GM12878 (cell line): ENCODE results near the gene GZMM.

ENCODE experiments used
- CTCF ChIP-seq, 3 experiments: IDR thresholded peaks in 2 of 3; conservative IDR thresholded peaks in 1 of 3; 2 replicates each; pipeline ENCODE4 v1.5.1; 2011; ENCODE audit warnings: low read depth in 3 of 3, low read length in 3 of 3, mild to moderate bottlenecking in 3 of 3, control low read depth in 2 of 3, moderate library complexity in 2 of 3, inconsistent platforms in 1 of 3, mixed read lengths in 1 of 3; ENCODE audit not compliant: control insufficient read depth in 2 of 3, insufficient read depth in 1 of 3; ENCODE audit errors: extremely low read depth in 1 of 3
- GABPA ChIP-seq: IDR thresholded peaks from 2 replicates; pipeline ENCODE4 v1.6.1; 2014; ENCODE audit warnings: antibody characterized with exemption, low read depth, mild to moderate bottlenecking, inconsistent platforms
- KDM1A ChIP-seq: fragments of 200-600 bp; sonication (generic); IDR thresholded peaks from 2 replicates; pipeline ENCODE4 v1.6.1; 2016; ENCODE audit warnings: borderline replicate concordance
- SMAD1 ChIP-seq: fragments of 450-650 bp; IDR thresholded peaks from 2 replicates; pipeline ENCODE4 v1.6.1; 2018; ENCODE audit warnings: mild to moderate bottlenecking, low read depth; ENCODE audit not compliant: partially characterized antibody

DNA sequence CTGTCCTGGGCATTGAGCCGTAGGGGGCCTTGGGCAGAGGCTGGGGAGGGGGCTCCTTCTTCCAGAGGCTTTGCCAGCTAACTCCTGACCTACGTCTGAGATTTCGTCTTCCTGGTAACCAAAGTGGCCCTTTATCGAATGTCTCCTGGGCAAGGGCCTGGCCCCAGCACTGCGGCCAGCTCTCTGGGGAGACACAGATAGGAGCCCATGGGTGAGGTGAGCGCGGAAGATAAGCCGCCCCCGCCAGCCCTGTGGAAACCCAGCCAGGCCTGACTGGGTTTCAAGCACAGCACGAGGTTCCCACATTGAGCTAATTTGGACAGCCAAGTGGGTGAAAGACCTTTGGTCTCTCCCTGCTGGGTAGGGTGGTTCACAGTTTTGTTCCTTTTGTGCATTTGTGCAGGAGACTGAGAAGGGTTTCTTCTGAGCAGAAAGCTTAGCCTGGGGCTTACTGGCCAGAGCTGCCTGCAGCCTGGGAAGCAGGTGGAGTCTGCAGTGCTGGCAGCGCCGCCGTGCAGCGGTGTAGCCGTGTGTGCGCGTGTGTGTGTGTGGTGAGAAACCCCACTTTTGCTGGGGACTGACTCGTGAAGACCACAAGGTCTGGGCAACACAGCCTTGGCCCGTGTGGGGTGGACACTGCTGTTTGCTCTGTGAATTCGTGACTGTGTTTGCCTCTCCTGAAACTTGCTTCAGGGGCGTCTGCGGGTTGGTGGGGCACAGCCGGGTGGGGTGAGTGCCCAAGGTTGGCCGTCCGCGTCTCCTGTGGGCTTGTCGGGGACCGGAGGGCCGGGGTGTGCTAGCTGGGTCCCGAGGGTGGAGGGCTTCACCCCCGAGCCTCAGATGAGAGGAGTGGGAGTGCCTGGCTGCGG is 31.0 kb downstream of the GZMM start:
- TF ChIP-seq SMAD1 (no peak), CTCF (IDR thresholded peaks at IDR 0.05 in 2 of 3, conservative IDR thresholded peaks at IDR 0.05 in 1 of 3; ENCODE audit: control insufficient read depth in 2 of 3, extremely low read depth in 1 of 3, insufficient read depth in 1 of 3, low read depth in 3 of 3, low read length in 3 of 3) (no peak), KDM1A (no peak), GABPA (no peak)
